ENCODE data around the gene CHST8.

The CHST8 gene

GRCh38 chr19:33773704-33774624 is 152.2 kb downstream of the CHST8 start:
- H3K27ac Mint-ChIP-seq, result no peak overlapping the region

GRCh38 chr19:33774751-33775150 is 153.0 kb downstream of the CHST8 start:
- DNase-seq (ENCODE audit: low spot score in 2 of 2) (no peak), ATAC-seq (ENCODE audit: low read depth) (no peak)
- Mint-ChIP-seq H3K27ac (no peak overlapping the region), H3K36me3 (no peaks in the 10 kb centered on the region), H3K9me3 (no peaks in the 10 kb centered on the region), H3K4me3 (no peak overlapping the region), H3K27me3 (peaks cover 26% of the 10 kb centered on the region), H3K4me1 (peaks cover 11% of the 10 kb centered on the region)

More at GRCh38 chr19:33773704-33774624, 152.2 kb downstream of the CHST8 start:
- no peak overlapping the region for H3K4me3 Mint-ChIP-seq
- no peaks in the 10 kb centered on the region for H3K9me3 Mint-ChIP-seq
- DNase-seq (ENCODE audit: low spot score in 2 of 2) (no peak), ATAC-seq (ENCODE audit: low read depth) (no peak)
- H3K27me3 Mint-ChIP-seq, result peaks cover 21% of the 10 kb centered on the region
- H3K4me1 Mint-ChIP-seq, result peaks cover 9% of the 10 kb centered on the region
- no peaks in the 10 kb centered on the region for H3K36me3 Mint-ChIP-seq

GRCh38 chr19:33775731-33776487 is 154.2 kb downstream of the CHST8 start:
- H3K9me3 Mint-ChIP-seq, result no peaks in the 10 kb centered on the region
- H3K27me3 Mint-ChIP-seq, result peaks cover 28% of the 10 kb centered on the region
- H3K4me3 Mint-ChIP-seq, result no peak overlapping the region
- H3K4me1 Mint-ChIP-seq, result peaks cover 11% of the 10 kb centered on the region
- H3K36me3 Mint-ChIP-seq, result no peaks in the 10 kb centered on the region
- ATAC-seq (ENCODE audit: low read depth), result no peak
- DNase-seq (ENCODE audit: low spot score in 2 of 2), result no peak
- no peak overlapping the region for H3K27ac Mint-ChIP-seq

GRCh38 chr19:33777351-33777750 is 155.6 kb downstream of the CHST8 start:
- ATAC-seq (ENCODE audit: low read depth), result no peak
- Mint-ChIP-seq H3K9me3 (no peaks in the 10 kb centered on the region), H3K4me1 (peaks cover 11% of the 10 kb centered on the region), H3K4me3 (no peak overlapping the region), H3K27me3 (peaks cover 28% of the 10 kb centered on the region), H3K36me3 (no peaks in the 10 kb centered on the region), H3K27ac (no peak overlapping the region)
- DNase-seq (ENCODE audit: low spot score in 2 of 2), result no peak

GRCh38 chr19:33777753-33778088 is 156.0 kb downstream of the CHST8 start:
- Mint-ChIP-seq H3K4me3 (no peak overlapping the region), H3K9me3 (no peaks in the 10 kb centered on the region), H3K27me3 (peaks cover 30% of the 10 kb centered on the region), H3K36me3 (no peaks in the 10 kb centered on the region), H3K4me1 (peaks cover 11% of the 10 kb centered on the region), H3K27ac (no peak overlapping the region)
- ATAC-seq (ENCODE audit: low read depth) (no peak), DNase-seq (ENCODE audit: low spot score in 2 of 2) (no peak)

GRCh38 chr19:33778089-33778791 is 156.5 kb downstream of the CHST8 start:
- ATAC-seq (ENCODE audit: low read depth), result peak; percentile 91
- Mint-ChIP-seq H3K36me3 (no peaks in the 10 kb centered on the region), H3K27ac (no peak overlapping the region), H3K4me1 (peaks cover 11% of the 10 kb centered on the region), H3K9me3 (no peaks in the 10 kb centered on the region), H3K27me3 (peaks cover 30% of the 10 kb centered on the region), H3K4me3 (no peak overlapping the region)
- DNase-seq (ENCODE audit: low spot score in 2 of 2), result peak; percentile 83 to 93

GRCh38 chr19:33779849-33780248 is 158.1 kb downstream of the CHST8 start:
- H3K36me3 Mint-ChIP-seq, result no peaks in the 10 kb centered on the region
- no peak for ATAC-seq (ENCODE audit: low read depth)
- H3K9me3 Mint-ChIP-seq, result no peaks in the 10 kb centered on the region
- peaks cover 11% of the 10 kb centered on the region for H3K4me1 Mint-ChIP-seq
- no peak for DNase-seq (ENCODE audit: low spot score in 2 of 2)
- H3K4me3 Mint-ChIP-seq, result no peak overlapping the region
- peaks cover 30% of the 10 kb centered on the region for H3K27me3 Mint-ChIP-seq
- no peak overlapping the region for H3K27ac Mint-ChIP-seq

- no peak for DNase-seq (ENCODE audit: low spot score in 2 of 2)
- Mint-ChIP-seq H3K4me3 (no peak overlapping the region), H3K27ac (no peak overlapping the region), H3K4me1 (peaks cover 11% of the 10 kb centered on the region), H3K9me3 (no peaks in the 10 kb centered on the region), H3K27me3 (peaks cover 30% of the 10 kb centered on the region), H3K36me3 (no peaks in the 10 kb centered on the region)
- no peak for ATAC-seq (ENCODE audit: low read depth)
Observed at GRCh38 chr19:33780251-33780650, 158.5 kb downstream of the CHST8 start.

- H3K36me3 Mint-ChIP-seq, result no peaks in the 10 kb centered on the region
- H3K4me1 Mint-ChIP-seq, result peaks cover 9% of the 10 kb centered on the region
- H3K27me3 Mint-ChIP-seq, result peaks cover 26% of the 10 kb centered on the region
- ATAC-seq (ENCODE audit: low read depth) (no peak), DNase-seq (ENCODE audit: low spot score in 2 of 2) (no peak)
- no peaks in the 10 kb centered on the region for H3K9me3 Mint-ChIP-seq
- no peak overlapping the region for H3K27ac Mint-ChIP-seq
- H3K4me3 Mint-ChIP-seq, result no peak overlapping the region
Observed at GRCh38 chr19:33780746-33781145, 159.0 kb downstream of the CHST8 start.

GRCh38 chr19:33781415-33781935 is 159.7 kb downstream of the CHST8 start:
- Mint-ChIP-seq H3K27ac (no peak overlapping the region), H3K9me3 (no peaks in the 10 kb centered on the region), H3K4me3 (no peak overlapping the region), H3K27me3 (peaks cover 22% of the 10 kb centered on the region), H3K36me3 (no peaks in the 10 kb centered on the region), H3K4me1 (peaks cover 6% of the 10 kb centered on the region)
- ATAC-seq (ENCODE audit: low read depth) (no peak), DNase-seq (ENCODE audit: low spot score in 2 of 2) (no peak)

- peaks cover 22% of the 10 kb centered on the region for H3K27me3 Mint-ChIP-seq
- no peaks in the 10 kb centered on the region for H3K36me3 Mint-ChIP-seq
- no peak overlapping the region for H3K27ac Mint-ChIP-seq
- ATAC-seq (ENCODE audit: low read depth), result no peak
- H3K9me3 Mint-ChIP-seq, result no peaks in the 10 kb centered on the region
- no peak for DNase-seq (ENCODE audit: low spot score in 2 of 2)
- no peak overlapping the region for H3K4me3 Mint-ChIP-seq
- peaks cover 6% of the 10 kb centered on the region for H3K4me1 Mint-ChIP-seq
Observed at GRCh38 chr19:33781996-33782395, 160.2 kb downstream of the CHST8 start.

GRCh38 chr19:33784432-33784831 is 162.7 kb downstream of the CHST8 start:
- no peaks in the 10 kb centered on the region for H3K36me3 Mint-ChIP-seq
- DNase-seq (ENCODE audit: low spot score in 2 of 2) (no peak), ATAC-seq (ENCODE audit: low read depth) (no peak)
- peaks cover 19% of the 10 kb centered on the region for H3K27me3 Mint-ChIP-seq
- H3K4me1 Mint-ChIP-seq, result peaks cover under 1% of the 10 kb centered on the region
- H3K4me3 Mint-ChIP-seq, result no peak overlapping the region
- H3K27ac Mint-ChIP-seq, result no peak overlapping the region
- no peaks in the 10 kb centered on the region for H3K9me3 Mint-ChIP-seq

GRCh38 chr19:33785795-33786194 is 164.0 kb downstream of the CHST8 start:
- Mint-ChIP-seq H3K27ac (no peak overlapping the region), H3K4me1 (no peaks in the 10 kb centered on the region), H3K36me3 (no peaks in the 10 kb centered on the region), H3K27me3 (peaks cover 14% of the 10 kb centered on the region), H3K9me3 (no peaks in the 10 kb centered on the region), H3K4me3 (no peak overlapping the region)
- ATAC-seq (ENCODE audit: low read depth), result no peak
- no peak for DNase-seq (ENCODE audit: low spot score in 2 of 2)

- Mint-ChIP-seq H3K4me1 (no peaks in the 10 kb centered on the region), H3K27me3 (peaks cover 20% of the 10 kb centered on the region), H3K27ac (no peak overlapping the region), H3K36me3 (no peaks in the 10 kb centered on the region), H3K4me3 (no peak overlapping the region), H3K9me3 (no peaks in the 10 kb centered on the region)
- ATAC-seq (ENCODE audit: low read depth), result no peak
- DNase-seq (ENCODE audit: low spot score in 2 of 2), result no peak
Observed at GRCh38 chr19:33788676-33789075, 166.9 kb downstream of the CHST8 start.
